D341Med (cell line): ENCODE measurements around the gene HDAC4.
"Not testable (repeated sequence)": the region's sequence is repeated elsewhere in the genome, so short reads cannot be mapped to it uniquely, and the experiment has no call there.

Source experiments
- DNase-seq: peaks from one replicate; pipeline ENCODE4 v3.0.0; 2012; ENCODE audit warnings: low spot score

Gene HDAC4

DNA sequence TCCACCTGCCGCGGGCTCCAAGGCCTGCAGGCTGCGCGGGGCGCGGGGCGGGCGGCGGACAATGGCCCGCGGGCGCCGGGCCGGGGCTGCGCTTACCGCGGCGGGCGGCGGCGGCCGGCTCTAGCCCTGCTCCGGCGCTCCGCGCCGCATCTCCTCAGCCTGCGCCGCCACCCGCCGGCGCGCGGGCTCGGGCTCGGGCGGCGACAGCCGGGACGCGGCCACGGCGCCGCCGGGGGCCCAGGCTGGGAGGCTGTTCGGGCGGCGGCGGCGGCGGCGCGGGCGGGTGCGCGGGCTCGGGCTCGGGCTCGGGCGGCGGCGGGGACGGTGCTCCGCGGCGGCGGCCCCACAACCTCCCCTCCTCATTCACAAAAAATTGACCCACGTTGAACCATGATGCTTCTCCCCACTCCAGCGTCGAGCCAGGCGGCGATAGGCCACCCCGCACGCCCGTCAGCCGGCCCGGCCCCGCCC lies at the start of gene HDAC4:
TSS of gene HDAC4 (minus strand) at position 425 of the 471 bp plus-strand sequence. CDS start 48,321 bp downstream, outside the sequence.
- no peak for DNase-seq

DNA sequence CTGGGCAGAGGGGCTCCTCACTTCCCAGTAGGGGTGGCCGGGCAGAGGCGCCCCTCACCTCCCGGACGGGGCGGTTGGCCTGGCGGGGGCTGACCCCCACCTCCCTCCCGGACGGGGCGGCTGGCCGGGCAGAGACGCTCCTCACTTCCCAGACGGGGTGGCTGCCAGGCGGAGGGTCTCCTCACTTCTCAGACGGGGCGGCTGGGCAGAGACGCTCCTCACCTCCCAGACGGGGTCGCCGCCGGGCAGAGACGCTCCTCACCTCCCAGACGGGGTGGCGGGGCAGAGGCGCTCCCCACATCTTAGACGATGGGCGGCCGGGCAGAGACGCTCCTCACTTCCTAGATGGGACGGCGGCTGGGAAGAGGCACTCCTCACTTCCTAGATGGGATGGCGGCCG lies 48.6 kb upstream of the HDAC4 start:
- not testable (repeated sequence) for DNase-seq

DNA sequence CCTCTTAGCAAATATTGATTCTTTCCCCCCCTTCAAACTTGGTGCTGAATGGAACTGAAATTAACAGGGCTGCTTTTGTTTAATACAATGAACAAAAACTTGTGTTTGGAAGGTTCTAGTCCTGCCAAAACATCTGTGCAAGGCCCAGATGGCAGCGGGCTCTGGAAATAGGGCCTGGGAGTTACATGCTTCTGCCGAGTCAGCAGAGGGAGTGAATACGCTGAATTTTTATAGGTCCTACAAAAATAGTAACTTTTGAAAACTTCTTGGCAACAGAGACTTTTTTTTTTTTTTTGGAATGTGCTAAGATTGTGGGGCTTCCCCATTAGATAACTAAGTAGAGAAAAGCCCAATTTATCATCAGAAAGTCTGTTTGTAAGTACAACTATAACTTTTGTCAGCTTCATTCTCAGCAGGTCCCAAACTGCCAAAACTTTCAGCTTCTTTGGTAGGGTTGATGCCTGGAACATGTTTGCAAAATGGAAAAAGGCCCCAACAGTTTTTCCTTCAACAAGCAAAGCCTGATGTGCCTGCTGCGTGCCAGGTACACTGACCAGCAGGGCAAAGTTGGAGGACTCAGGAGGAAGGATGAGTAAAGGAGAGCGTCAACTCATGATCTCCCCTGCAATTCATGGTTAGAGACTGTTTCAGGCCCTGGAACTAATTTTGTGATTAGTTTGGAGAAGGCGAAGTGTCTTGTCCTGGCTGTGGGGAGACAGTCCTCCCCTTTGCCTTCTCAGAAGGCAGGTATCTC lies 45.1 kb upstream of the HDAC4 start:
- DNase-seq: no peak

DNA sequence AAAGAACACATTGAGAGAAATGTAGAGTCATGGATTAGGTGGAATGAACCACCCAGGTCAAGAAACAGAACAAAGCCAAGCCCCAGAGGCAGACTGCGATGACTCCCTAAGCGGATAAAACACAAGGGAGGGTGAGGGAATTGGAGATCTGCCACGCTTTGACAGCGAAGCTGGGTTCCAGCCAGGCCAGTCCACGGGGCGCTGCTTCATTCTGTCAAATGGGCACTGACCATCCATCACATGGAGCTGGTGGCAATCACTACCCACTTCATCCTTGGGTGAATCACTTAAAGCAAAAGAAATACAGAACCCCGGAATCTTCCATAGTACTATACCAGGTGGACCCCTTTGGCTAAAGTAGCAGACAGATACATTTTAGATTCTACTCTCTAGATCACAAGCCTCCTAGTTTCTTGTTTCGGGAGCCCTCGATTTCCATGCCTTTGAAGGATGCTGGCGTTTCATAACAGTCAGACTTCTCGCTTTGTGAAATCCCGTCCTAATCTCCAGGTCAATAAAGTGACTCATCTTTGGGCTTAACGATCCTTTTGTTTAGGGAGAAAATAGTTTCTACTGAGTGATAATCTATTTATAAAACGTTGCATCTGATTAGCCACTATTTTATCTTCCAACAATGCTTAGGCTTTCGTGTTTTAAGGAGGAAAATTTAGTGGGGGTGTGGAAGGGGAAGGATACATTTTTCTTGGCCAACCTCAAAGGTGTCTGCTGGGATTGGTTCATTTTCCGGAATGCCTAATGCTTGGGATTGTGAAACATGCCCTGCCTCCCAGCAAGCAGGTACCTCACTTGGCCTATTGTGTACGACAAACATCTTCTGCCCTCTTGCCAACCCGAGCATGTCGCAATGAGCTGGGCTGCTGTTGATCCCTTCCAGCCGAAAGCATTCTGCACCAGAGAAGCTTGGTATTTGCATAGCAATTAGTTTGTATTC lies 44.1 kb upstream of the HDAC4 start:
- DNase-seq: no peak

DNA sequence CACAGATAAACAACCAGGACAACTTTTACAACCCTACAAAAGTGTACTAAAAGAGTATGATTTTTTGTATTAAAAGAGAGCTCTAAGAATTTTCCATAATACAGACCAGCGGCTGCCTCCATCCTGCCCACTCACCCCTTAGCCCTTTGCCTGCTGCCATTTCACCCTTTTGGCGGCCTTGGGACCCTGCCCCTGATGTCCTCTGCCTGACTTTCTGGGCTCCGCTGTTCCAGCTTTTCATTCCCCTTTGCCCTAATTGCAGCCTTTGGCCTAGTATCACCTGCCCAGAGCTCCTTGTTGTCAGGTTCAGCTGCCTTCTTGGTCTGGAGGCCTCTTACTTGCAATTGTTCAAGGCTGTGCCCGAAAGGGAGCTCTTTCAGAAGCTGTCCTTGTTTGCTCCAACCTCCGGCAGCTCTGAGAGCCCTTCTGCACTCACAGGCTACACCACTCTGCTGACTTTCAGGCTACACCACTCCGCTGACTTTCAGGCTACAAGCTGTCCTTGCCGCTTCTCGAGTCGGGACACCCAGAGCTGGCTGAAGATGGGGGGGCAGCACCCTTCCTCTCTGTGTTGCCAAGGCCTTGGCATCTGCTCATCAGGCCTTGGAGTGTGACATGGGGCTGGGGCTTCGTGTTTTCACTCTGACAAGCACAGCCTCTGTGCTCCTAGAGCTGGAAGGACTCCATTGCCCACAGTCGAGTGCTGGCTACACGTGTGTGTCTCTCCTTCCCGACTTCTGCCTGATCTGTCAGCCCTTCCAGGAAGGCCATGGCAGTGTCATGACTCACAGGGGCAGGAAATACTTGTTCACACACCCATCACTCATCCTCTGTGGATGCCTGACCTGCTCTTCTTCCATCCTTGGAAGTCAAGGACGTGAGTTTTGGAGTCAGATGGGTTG lies 43.1 kb upstream of the HDAC4 start:
- DNase-seq: no peak

DNA sequence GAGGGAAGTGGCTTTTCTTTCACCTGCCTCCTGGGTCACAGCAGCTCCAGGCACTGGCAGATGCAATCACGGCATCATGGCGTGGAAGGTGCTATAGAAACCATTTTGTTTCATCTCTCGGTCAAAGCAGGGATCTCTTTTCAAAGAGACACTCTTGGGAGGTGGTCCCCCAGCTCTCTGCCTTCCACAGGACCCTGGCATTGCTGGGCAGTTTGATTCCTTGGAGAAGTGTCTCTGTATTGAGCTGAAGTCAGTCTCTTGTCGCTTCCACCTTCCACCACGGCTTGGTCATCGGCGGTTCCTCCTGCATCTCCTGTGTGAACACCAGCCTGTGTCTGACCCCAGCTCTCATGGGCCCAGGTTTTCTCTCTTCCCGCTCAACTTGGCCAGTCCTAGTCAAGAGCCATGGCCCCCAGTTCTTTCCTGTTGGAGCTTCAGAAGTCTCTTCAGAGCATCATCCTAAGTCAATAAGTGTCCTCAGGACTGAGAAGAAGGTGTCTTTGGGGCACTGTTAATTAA lies 42.3 kb upstream of the HDAC4 start:
- no peak for DNase-seq

DNA sequence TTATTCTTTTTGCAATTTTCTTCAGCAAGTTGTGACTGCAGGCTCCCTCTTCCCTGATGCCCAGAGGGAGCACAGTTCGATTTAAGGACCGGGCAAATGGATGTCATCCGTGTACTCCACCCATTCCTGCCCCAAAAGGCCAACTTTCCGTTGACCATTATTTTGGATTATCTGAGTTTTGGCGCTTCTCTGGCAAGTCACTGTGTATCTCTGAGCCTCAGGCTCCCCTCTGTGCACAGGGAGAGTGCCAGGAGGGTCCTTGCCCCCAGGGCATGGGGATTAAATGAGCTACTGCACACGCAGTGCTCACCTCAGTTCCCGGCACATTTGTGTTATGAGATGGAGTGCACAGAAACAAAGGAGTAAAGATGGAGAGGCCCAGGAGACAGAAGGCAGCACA lies 41.4 kb upstream of the HDAC4 start:
- no peak for DNase-seq

DNA sequence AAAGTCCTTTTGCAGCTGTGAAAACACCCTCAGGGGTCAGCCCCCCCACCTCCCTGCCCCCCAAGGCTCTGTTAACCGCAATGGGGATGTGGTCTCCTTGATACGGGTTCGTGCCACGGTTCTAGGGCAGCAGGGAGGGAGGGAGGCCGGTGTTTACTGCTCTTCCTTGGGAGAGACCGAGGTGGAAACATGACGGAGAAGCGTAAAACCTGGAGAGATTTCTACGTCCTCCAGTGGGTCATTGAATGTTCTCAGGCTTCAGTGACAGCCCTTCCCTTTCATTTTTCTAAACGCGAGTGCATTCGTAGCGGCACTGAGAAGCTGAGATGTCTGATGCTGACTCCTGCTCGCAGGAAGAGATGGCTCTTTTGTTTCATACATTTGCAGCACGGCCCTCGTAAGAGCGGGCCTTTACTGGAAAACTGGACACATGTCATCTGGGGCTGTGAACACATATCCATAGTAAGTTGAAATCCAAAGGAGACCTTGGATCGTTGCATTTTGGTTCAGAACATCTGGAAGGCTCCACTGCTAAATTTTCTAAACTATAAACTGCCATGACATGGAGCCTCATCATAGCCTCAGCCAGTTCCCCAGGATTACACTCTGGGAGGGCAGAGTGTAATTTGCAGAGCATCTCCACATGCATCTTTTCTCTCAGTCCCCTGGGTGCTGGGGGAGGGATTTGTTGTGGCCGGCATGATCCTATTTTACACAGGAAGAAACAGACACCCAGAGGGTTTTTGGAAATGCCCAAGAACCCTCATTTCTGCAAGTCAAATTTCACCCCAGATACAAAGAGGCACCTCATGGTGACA lies 40.6 kb upstream of the HDAC4 start:
- DNase-seq: no peak

DNA sequence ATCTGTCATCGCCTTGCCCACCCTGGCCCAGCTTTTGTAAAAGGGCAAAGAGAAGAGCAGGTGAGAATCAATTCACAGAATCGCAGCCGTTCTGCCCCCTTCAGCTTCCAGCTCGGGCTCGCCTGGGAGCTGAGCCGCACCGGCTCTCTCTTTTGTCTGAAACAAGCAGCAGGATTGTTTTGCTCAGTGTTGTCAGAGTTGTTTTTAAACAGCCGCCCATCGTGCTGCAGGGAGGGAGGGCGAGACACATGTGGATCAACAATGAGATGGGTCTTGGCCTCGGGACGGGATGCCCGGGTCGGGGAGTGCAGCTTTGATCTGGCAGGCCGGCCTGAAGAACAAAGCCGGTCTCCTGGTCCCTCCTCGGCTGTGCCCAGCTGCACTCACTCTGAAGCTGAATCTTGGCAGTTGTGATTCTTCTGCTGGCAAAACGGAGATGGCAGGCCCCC lies 39.7 kb upstream of the HDAC4 start:
- DNase-seq: no peak

DNA sequence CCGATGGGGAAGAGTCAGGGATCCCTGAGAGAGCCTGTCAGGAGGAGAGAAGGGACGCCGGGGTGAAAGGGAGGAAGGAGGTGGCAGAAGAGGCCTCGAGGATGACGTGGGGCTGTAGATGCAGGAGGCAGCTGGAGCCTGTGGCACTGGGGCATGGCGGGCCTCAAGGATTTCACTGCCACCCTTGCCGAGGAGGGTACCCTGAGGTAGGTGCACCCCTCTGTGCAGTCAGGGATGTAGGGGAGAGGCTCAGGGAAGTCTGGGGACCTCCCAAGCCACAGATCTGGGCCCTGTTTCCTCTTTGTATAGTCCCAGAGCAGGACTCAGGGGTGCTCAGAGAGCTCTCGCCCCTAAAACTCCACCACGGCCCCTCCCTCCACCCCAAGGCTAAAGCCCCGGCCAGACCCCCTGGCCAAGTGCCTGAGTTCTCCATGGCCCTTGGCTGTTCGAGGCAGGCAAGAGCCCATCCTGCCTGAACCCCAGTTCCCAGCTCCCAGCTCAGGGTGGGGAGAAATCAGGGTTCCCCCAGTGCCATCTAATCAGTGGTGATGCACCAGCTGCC lies 39.0 kb upstream of the HDAC4 start:
- no peak for DNase-seq

DNA sequence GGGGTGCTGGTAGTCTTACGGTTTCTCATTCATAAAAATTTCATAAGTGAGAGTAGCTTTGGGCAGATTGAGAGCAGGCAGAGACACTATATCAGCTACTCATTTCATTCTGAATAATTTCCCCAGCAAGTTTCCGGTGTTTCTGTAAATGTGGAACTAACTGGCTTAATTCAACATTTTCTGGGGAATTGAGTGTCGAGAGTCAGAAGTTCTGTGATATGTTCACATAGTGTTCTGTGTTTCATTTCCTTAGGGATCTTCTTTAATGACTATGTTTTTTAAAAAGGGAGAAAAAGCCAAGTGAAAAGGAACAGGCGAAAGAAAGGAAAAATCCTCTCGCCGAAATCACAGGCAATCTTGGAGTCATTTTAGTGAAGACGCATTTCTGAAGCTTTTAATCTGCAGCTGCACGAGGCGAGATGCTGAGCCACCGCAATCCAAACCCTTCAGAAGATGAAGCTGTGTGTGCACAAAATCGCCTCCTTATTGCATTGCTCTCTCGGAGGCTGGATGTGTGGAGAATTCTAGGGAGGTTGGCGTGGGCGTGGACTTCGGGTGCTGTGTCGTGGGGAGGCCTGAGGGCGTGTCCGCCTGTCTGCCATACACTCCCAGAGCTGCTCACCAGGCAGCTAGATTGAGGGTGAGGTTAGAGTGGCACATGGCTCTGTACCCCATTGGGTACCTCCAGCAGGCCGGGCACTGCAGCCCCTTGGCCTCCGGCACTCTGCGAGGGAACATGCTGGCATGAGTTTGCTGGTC lies 38.4 kb upstream of the HDAC4 start:
- DNase-seq: no peak

DNA sequence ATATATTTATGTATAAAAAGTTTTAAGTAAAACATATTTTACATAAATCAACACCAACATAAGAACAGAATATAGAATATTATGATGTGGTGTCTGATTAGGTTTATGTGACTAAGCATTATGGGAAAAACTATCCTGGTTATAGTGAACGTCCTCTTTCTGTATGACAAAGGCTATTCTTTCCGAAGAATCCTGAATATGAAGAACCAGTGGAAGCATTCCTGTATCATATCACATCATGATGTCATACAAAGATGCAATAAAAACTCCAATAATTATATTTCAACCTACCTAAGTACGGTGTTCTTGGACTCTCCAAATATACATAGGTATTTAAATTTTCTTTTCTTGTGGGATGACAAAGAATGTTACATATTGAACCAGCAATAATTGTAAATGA lies 37.5 kb upstream of the HDAC4 start:
- DNase-seq: no peak

DNA sequence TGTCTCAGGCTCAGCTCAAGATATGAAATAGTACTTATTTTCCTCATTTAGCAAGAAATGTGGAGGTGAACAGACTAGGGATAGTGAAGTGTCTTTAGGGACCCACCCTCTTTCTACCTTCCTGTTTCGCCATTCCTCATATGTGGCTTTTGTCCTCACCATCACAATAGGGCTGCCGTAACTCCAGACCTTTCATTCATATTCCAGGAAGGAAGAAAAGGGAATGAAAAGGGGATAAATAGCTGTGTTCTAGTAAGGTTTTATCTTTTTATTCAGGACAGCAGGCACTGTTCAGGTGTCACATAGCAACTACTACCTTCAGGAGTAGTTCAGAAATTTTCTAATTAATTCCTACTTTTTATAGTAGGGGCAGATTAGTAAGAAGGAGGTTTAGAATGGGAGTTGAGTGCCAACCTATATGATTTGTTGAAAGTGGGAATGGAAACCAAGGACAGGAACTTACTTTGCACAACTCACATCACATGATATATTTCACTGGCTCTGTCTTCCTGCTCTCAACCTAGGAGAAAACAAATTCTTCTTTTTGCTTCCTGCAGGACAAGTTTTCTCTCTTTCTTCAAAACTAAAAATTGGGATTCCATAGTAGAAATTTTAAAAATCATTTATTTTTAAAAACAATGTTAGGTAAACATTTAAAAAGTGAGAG lies 36.0 kb upstream of the HDAC4 start:
- DNase-seq: no peak

DNA sequence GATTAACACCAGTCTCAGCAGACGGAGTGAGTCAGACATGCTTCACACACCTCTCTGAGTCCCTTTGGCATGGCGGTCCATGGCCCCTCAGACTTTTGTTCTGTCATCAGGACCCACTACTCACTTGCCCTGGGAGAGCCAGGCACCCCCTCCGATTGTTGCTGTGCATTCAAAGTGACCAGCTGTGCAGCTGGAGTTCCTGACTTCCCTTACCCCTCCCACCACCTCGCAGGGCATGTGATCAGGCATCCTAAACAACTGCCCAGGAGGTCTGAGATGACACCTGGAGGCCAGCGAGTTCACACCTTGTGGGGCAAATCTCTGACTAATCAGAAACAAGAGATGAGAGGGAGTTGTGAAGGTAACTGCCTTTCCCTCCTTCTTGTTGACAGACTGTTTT lies 35.3 kb upstream of the HDAC4 start:
- no peak for DNase-seq

DNA sequence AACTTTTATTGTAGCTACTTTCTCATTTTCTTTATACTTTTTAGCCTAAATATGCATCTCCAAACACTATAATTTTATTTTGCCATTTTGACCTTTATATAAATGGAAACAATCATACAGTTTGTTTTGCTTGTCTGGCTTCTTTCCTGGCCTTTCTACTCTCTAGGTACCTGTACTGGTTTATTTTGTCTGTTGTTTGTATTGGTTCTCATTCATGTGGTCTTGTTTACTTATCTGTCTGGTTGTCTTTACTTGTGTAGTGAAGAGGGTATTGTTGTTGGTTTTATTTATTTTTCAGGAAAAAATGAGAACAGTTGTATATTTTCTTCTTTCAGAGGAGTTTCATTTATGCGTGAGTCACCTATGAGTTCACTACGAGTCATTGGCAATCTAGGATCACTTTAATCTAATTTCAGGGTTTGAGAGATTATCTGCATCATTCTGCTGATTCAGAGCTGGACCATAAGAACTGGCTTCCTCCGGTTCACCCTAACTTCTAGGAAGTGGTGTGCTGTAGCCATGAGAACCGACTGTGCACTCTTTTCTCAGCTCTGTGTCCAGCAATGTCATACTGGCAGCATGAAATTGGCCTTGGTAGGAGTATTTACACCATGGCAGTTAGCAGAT lies 33.1 kb upstream of the HDAC4 start:
- DNase-seq: no peak

DNA sequence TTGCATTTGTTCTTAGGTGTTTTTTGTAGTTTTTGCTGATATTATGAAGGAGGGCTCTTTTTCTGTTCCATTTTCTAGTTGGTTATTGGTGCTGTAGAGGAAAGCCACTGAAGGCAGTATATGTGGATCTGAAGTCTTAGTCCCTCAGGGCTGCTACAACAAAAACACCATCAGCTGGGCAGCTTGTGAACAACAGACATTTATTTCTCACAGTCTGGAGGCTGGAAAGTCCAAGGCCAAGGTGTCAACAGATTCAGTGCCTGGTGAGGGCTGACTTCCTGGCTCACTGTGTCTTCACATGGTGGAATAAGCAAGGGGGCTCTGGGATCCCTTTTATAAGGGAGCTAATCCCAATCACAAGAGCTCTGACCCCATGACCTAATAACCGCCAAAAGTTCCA lies 31.4 kb upstream of the HDAC4 start:
- no peak for DNase-seq

DNA sequence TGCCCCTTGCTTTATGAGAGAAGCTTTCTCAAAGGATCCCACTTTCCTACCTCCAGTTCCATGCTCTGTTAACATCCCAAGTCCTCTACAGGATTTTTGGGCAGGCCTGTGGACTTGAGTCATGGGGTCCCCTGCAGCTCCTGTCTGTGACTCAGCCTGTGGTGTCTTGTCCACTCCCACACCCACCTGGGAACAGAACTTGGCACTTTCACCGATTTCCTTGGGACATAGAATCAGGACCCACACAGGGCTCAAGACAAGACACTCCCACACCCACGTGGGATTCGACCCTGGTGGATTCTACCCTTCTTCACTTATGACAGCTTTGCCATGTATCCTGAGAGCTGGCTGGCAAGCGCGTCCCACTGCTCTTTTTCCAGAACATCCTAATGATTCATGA lies 30.7 kb upstream of the HDAC4 start:
- DNase-seq: no peak

DNA sequence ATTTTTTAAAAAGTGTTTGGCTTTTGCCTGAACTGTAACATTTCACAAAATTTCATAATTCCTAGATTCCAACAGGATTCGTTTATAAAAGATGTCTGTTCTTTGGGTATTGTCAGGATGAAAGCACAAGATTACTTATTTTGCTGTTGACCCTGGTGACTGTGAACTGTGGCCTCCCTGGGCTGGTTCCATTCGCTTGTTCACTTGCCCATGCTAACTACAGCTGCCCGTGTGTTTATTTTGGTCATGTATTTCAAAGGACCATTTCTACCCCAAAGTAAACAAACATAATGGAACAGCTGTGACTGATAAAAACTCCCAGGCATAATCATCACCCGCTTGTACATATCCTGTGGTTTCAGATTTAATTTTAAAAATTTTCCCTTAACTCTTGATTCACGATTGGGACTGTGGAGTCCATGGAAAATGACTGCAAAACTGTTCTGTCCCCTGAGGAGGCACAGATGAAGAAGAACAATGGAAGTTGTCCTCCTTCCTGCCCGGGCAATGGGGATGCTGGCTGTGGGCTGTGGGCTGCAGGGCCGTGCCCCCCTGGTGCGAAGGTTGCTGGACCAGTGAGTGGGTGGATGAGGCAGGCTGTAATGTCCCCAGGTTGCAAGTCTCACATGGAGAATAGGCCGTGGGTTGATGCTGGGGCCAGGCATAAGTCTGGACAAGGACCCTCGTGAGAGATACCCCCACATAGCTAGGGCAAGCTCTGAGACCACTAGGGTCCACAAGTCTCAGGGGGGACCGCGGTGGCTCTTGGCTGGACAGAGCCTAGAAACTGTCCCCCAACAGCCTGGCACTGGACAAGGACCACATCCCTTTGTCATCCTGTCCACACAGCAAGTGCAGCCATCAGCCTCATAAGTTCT lies 28.9 kb upstream of the HDAC4 start:
- no peak for DNase-seq
